Activated T-helper 9 cell treated with anti-CD3 and anti-CD28 coated beads, Interleukin-2, amount 50 U/mL, for 16 hours (primary cell): ENCODE measurements around the gene TMEM174.

Experiments used
- DNase-seq: peaks from one replicate; pipeline ENCODE4 v3.0.0-alpha.2; 2020; ENCODE audit warnings: low read depth

Gene TMEM174, protein sequence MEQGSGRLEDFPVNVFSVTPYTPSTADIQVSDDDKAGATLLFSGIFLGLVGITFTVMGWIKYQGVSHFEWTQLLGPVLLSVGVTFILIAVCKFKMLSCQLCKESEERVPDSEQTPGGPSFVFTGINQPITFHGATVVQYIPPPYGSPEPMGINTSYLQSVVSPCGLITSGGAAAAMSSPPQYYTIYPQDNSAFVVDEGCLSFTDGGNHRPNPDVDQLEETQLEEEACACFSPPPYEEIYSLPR

DNA sequence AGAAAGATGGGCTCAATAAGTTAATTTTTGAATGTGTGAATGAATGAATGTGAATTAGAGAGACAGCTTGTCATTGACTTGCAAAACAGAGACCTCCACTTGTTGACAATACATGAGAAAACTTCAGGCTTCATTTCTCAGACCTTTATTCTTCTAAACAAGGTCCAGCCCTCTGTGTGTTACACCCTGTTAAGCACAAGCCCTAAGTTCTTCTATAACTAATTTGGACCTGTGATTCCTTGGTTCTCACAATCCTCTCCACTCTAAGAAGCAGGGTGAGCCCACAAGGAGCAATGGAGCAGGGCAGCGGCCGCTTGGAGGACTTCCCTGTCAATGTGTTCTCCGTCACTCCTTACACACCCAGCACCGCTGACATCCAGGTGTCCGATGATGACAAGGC lies at the start of gene TMEM174:
Gene TMEM174, plus strand, starts transcription at position 243 of the 400 bp plus-strand sequence. Its CDS starts 51 bp downstream, at position 294.
- no peak for DNase-seq

DNA sequence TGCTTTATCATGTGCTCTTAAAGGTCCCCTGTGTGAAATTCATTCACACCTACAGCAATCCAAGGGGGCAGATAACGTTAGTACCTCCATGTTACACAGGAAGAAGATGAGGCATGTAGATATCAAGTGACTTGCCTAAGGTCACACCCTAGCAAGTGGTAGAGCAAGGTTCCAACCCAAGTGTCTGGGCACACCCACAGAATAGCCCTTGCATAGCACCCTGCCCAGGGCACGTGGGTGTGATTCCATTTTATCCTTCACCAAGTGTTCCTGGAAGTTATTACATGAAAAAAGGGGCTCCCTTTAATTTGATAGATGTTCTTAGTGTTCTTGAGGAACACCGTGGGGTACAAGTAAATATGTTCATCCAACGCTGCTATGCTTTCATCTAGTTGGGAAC lies 47.7 kb upstream of the TMEM174 start:
- DNase-seq, result no peak

DNA sequence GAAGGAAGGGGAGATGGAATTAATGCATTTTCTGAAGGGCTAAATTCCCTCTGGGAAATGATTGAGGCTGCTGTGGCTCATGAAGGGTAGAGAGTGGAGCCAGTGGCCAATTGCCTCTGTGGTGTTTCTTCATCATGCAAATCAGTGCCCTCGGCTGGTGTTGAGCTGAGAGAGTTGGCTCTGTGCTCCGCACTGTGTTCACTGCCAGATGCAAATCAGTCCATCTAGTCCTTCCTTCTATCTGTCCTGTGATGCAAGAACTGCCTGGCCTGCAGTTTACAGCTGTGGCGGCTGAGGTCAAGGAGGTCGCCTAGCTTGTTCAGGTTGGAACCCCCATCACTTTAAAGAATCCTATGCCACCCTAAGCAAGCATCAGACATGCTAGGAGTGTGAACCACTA lies 46.6 kb upstream of the TMEM174 start:
- no peak for DNase-seq

DNA sequence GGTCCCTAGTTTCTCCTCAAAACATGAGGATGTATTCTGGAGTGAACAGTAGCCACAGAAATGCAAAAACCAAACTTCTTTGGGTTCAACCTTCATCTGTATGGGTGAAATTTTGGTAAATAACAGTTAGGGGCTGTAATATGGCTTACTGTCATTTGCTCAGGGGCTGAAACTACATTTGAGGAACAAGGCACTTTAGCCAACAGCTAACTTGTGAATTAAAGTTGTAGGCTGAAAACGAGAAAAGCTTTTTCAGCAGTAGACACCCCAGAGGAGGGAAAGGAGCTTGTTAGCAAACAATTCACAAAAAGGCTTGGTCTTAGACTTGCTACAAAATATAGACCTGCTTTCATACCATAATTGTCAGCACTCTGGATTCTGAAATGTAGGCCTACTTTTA lies 46.0 kb upstream of the TMEM174 start:
- no peak for DNase-seq

DNA sequence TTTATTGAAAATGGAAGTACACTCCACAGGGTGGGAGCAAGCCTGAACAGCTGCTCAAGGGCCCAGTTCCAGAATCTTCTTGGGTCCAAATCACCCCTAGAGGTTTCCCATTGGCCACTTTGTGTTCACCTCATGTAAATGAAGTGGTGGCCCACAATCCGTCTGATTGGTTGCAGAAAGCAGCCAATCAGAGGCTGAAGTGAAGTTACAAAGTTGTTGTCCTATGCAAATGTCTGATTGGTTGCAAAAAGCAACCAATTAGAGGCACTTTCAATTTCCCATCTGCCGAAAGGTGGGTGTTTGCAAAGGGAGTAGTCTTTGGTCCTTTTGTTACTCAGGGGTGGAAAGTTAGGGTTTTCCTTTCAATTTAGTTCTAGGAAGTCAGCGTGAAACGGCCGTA lies 43.9 kb upstream of the TMEM174 start:
- no peak for DNase-seq

DNA sequence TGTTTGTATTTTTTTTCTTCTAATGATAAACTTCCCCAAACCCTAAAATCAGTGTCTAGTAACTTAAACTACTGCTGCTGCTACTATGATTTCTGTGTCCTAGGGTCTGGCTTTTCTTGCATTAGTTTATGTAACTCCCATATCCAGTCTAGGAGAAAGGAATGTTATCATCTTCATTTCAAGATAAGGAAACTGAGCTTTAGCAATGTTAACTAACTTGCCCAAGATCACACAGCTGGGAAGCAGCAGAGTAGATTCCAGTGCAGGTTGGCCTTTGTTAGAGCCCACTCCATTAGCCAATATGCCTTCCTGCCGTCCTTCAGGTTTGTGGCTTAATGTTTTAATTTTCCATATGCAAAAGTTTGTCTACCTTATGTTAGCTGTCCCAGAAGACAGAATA lies 42.2 kb upstream of the TMEM174 start:
- no peak for DNase-seq

DNA sequence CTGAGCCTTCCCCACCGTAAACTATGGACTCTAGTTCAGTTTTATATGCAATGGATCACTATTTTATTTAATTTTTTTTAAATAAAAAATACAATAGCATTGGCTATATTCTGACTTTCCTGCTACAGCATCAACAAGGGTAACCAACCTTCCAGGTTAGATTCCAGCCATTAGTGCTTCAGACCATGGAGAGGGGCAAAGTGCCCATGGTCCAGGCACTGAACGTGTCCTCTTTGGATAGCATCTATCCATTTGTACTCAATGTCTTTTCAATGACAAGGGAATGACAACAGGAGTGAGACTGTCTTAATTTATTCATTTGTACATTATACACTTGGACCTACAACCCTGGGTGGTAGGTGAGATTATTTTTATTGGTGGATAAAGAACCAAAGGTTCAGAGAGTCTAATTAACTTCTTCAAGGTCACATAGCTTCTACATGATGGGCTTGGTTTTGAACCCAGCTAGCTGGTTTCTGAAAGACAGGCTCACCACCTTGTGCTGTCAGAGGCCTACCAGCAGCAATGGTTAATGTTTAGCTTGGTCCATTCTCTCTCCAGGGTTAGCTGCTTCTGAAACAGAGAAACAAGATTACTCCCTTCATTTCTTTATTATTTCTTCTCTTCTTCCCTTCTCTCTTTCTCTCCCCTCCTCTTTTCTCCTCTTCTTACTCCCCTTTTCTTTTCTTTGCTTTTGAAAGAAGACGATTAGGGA lies 41.1 kb upstream of the TMEM174 start:
- no peak for DNase-seq

DNA sequence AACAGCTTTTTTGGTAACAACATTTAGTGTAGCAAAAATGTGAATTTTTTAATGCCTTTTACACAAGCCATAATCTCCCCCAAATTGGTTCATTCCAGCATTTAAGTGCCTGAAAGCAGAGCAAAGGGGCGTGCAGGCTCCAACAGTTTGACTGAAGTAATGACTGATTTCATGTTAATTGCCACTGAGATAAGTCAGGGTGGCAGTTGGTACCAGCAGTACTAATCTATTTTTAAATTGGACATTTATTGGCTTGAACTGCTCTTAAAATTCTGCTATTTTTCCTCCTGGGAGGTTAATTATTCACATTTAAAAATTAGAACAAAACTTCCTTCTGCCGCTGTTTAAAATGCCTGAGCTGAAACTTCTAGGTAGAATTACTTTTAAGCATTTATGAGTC lies 40.2 kb upstream of the TMEM174 start:
- DNase-seq, result no peak

DNA sequence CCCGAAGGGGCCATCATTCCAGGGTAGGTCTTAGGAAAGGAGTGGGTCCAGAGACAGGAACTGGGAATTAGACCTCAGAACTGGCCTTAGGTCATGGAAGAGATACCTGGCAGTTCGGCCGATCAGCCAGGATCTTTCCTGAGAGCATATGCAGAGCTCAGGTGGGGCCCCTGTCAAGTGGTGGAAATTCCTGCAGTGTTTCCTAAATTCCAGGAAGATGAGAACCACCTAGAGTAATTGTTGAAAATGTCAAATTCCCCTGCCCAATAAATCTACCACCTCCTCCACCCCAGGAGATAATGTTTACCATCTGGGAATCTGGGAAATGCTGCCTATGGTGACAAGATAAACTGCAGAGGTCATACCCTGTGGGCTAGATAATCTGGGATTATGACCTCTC lies 38.0 kb upstream of the TMEM174 start:
- no peak for DNase-seq

DNA sequence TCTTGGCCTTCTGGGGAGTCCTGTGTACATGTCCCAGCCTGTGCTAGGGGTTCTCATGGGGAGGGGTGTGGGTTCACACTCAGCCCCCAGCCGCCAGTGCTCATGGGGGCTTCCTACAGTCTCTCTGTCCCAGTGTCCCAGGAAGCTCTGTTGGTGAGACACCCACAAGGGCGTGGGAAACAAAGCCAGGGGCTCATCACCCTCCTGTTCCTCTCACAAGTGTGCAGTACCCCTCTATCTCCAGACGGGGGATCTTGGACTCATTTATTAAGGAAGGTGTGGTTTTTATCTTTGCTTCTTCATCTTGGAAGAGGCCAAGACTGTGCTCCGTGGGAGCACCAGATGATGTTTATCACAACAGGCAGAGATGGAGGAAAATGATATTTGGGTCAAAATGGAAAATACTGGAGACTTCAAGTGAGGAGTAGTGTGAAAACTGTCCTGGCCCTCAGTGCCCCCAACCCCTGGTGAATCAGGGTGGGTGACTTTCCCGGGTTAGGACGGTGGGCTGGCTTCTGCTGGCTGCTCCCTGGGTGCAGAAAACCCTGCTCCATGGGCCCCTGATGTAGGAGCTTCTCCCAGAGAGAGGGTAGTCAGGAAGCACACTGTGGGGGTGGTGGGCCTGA lies 37.5 kb upstream of the TMEM174 start:
- DNase-seq, result no peak

DNA sequence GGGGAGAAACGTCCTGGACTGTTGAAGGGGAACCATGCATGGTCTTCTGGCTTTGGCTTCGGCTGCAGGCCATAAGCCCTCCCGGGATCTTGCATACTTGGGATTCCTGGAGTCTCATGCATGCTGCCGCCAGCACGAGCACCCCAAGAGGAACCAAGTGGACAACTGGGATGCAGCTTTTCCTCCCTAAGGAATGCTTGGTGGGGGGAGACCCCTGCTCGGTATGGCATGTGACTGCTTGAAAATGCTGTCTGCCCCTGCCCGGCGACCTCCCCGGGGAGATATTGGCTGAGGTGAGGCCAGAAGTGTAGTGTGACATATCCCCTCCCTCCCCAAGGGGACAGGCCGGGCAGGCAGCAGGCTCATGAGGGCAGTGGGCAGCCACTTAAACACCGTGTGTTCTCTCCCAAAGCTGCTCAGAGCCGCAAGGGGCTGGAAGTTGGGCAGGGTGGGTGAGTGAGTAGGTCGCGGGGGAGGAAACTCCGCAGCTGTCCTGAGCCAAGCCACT lies 36.9 kb upstream of the TMEM174 start:
- no peak for DNase-seq

DNA sequence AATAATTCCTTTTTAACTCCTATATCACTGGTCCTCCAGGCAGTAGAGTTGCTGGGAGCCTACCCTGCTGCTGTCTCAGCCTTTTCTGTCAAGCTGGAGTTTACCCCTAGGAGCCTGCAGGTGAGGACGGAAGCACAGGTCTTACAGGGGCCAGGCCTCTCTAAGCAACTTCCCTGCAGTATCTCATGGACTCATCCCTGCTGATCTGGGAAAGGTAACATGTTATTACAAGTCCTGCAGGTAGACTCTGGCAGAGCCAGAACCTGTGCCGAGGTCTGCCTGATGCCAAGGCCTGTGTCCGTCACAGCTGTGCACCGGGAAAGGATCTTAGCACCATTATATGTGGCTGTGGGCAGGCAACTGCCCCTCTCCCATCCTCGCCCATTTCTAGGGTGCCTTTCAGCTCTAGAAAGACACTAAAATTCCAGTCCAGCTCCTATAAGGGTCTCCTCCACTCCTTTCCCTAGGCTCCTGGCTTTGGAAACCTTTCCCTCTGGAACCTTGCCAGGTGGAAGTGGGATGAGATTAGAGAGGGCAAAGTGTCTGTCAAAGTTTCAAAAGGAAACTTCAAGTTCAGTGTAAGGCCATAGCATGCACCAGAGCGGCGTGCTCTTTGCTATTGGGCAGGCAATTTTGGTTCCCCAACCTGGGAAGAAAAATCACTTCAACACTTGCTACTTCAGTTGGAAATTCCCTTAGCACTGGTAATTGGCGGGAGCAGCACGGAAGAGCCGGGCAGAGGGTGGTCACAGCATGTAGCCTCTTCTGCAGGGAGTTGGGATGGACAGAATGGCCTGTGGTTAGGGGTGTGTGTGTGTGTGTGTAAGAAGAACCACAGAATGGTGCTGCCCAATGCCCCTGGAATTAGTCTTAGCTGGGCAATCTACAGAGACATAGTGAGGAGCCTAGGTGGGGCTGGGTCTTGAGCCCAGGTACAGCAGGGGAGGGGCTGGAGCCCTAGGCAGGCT lies 35.1 kb upstream of the TMEM174 start:
- DNase-seq, result no peak

DNA sequence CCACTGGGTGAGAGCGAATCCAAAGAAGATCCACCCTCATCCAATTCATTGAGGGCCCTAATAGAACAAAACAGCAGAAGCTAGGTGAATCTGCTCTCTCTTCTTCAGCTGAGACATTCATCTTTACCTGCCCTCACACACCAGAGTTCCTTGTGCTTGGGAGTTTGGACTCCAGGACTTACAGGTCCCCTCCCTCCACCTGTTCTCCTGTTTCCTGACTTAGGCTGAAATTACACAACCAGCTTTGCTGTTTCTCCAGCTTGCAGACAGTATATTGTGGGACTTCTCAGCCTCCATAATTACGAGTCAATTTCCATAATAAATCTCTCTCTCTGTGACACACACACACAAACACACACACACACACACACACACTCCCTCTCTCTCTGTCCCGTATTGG lies 33.5 kb upstream of the TMEM174 start:
- no peak for DNase-seq

DNA sequence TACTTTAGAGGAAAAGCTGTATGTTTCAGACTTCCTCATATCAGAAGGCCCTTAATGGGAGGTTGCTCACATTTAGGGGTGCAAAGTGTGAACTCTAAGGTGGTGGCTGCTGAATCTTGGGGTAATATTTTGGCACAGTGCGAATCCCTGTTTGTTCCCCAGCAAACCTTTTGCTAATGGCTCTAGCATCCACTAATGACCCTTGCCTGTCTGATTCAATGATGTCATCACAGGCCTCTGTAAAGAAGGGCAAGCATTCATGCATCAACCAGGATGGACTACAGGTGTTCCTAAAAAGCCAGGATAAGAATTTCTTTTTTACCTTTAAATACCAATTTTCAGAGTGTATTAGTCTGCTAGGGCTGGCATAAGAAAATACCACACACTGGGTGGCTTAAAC lies 32.2 kb upstream of the TMEM174 start:
- no peak for DNase-seq

DNA sequence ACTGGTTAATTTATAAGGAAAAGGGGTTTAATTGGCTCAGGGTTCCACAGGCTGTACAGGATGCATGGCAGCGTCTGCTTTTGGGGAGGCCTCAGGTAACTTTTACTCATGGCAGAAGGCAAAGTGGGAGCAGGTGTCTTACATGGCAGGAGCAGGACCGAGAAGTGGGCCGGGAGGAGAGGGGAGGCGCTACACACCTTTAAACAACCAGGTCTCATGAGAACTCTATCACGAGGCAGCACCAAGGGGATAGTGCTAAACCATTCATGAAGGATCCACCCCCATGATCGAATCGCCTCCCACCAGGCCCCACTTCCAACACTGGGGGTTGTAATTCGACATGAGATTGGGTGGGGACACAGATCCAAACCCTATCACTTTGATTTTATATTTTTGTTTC lies 31.0 kb upstream of the TMEM174 start:
- no peak for DNase-seq

DNA sequence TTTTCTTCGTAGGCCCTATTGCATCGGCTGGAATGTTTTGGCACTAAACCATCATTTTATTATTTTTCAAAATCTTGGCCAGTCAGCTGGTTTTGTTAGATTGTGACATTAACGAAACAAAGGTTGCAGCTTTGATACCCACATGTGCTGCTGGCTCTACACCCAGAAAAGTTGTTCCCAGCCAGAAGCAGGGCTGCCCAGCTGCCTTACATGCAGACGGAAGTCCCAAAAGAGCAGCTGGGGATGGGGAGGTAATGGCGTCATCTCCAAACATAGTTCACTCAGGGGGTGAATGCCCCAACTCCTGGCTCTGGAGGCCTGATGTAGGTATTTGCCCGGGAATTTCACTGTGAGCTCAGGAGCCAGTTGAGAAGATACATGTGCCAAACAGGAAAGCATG lies 29.3 kb upstream of the TMEM174 start:
- no peak for DNase-seq

DNA sequence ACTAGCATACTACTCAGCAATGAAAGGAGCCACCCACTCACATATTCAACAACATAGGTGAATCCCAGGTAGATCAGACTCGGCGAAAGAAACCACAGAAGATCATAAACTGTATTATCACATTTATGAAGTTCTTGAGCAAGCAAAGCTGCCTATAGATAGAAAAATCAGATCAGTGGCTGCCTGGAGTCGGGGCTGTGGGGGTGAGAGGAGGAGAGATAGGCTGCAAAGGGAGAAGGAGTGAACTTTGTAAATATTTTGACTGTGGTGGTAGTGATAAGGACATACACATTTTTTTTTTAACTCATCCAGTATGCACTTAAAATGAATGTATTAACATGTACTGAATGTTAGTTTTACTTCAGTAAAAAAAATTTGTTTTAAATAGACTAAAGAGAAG lies 23.5 kb upstream of the TMEM174 start:
- DNase-seq, result no peak

DNA sequence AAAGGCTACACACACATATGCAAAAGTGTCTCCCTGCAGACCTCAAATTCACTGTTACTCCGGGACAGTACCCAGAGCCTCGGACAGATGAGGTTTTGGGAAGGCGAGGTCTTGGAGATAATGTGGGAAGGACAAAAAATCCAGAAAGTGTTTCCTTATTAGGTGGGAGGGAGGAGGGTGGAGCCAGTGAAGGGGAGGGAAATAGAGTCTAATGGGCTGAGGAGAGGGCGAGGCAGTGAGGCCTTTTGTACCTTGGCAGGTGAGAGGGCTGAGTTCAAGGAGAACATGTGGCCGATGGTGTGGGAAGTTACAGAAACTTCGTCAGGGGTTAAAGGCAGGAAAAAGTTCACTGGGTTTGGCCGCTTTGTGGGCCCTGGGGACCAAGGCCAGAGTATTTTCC lies 22.1 kb upstream of the TMEM174 start:
- DNase-seq, result no peak

DNA sequence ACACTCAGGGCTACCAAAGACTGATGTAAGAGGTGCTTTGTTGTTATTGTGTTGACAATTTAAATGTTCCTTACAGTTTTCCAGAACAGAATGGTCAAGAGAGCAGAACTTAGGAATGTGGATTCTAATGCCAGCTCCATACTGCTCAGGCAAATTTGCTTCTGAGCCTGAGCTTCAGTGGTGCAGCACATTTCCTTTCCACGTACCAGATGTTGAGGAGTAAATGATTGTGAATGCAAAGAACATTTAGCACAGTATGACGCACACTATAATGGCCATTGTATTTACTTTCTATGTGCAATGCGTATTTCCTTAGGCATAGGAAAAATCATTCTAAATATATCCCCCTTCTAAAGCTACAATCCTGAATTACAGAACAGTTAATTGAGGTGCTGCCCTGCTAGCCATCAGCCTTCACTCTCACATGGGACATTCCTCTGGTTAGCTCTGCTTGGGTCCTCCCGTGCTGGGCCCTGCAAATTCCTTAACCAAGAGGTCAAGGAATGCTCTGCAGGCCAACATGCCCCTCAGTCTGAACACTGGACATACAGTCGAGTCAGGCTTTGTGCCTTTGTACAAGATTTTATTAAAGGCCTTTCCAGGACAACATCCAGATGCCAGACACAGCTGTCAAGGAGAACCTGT lies 21.1 kb upstream of the TMEM174 start:
- no peak for DNase-seq

DNA sequence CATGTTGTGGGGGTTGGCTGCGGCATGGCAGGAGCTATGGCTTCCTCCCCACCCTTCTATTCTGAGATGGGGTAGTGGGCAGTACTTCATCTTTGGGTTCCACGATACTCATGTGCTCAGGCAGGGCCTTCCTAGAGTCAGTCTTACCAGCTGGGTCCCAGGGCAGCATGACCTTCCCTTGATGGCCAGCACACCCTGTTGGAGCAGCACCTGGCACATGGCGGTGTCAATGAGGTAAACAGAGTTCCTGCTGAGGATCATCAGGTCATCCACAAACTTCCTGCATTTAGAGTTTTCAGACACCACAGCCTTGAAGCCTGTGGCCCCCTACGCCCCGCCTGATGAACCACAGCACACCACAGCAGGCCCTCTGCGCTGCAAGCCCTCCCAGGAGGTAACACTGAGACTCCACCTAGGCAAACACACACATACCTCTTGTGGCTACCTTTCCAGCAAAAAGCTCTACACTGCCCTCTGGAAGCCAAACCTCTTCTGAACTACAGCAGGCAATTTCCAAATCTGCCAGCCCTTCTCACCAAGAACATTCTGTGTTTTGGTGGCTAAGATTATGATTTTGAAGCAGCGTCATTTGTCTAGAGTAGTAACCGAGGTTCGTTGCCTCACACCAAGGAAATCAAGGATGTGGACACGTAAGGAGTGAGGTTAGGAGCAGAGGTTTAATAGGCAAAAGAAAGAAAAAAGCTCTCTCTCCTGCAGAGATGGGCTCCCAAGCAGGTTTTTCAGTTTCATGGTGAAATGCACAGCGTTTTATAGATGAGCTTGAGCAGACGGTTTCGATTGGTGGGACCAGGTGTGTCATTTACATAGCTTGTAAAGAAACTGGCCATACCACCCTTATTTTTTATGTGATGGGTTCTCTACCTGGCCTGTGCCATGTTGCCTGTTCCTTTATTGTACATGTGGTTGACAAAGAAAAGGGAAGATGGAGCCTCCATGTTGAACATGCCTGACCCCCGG lies 20.3 kb upstream of the TMEM174 start:
- no peak for DNase-seq
